ENCODE data around the gene MRPL43.

DNA sequence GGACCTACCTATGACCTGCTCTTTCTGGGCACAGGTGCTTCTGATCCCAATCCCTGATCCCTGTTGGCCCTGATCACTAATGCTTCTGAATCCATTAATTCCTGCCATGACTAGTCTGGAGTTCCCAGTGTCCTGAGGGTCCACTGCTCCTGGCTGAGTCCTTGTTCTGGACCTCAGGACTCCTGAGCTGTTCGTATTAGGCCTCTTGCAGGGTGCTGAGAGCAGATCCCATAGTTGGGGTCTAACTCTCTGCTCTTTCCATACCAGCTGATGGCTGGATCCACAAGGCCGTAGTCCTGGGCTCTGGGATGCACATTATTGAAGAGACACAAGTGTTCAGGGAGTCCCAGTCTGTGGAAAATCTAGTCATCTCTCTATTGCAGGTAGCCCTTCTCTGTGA lies 7.0 kb downstream of the MRPL43 start:
- TF ChIP-seq, protein P1, sequence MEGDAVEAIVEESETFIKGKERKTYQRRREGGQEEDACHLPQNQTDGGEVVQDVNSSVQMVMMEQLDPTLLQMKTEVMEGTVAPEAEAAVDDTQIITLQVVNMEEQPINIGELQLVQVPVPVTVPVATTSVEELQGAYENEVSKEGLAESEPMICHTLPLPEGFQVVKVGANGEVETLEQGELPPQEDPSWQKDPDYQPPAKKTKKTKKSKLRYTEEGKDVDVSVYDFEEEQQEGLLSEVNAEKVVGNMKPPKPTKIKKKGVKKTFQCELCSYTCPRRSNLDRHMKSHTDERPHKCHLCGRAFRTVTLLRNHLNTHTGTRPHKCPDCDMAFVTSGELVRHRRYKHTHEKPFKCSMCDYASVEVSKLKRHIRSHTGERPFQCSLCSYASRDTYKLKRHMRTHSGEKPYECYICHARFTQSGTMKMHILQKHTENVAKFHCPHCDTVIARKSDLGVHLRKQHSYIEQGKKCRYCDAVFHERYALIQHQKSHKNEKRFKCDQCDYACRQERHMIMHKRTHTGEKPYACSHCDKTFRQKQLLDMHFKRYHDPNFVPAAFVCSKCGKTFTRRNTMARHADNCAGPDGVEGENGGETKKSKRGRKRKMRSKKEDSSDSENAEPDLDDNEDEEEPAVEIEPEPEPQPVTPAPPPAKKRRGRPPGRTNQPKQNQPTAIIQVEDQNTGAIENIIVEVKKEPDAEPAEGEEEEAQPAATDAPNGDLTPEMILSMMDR (IDR thresholded peaks at IDR 0.05) = no peak
- no peak for TF ChIP-seq ZFX (IDR thresholded peaks at IDR 0.05; ENCODE audit: borderline replicate concordance)
